HepG2 (cell line): ENCODE data around the gene L3MBTL4. TPM values are rescaled to one million over a fixed set of nuclear protein-coding genes. Genes with fewer than 3 reads are reported as not detected.

Experiments used
- DPF2 ChIP-seq: sonication (generic); formaldehyde crosslinking; IDR thresholded peaks from 2 replicates; pipeline ENCODE4 v1.4.0; 2020; ENCODE audit warnings: mild to moderate bottlenecking, low read depth, missing genetic modification reagents, borderline replicate concordance
- HMG20A ChIP-seq: IDR thresholded peaks from 2 replicates; pipeline ENCODE4 v1.6.1; 2016; ENCODE audit warnings: borderline replicate concordance
- RFX1 ChIP-seq: fragments of 450-650 bp; IDR thresholded peaks from 2 replicates; pipeline ENCODE4 v1.6.1; 2017
- THAP11 ChIP-seq: IDR thresholded peaks from 2 replicates; pipeline ENCODE4 v1.6.1; 2016; ENCODE audit warnings: missing biosample characterization, missing genetic modification reagents
- ZNF124 ChIP-seq: sonication (generic); formaldehyde crosslinking; IDR thresholded peaks from 2 replicates; pipeline ENCODE4 v1.4.0; 2020; ENCODE audit warnings: missing genetic modification reagents
- ZNF207 ChIP-seq: fragments of 450-650 bp; IDR thresholded peaks from 2 replicates; pipeline ENCODE4 v1.6.1; 2016; ENCODE audit warnings: antibody characterized with exemption, borderline replicate concordance
- ZNF614 ChIP-seq: IDR thresholded peaks from 2 replicates; pipeline ENCODE4 v1.6.1; 2018; ENCODE audit warnings: missing biosample characterization, missing genetic modification reagents, inconsistent platforms, borderline replicate concordance
- polyA plus RNA-seq, 8 experiments: library from polyadenylated mRNA; depleted of rRNA in 3 of 8; stranded (reverse) in 7 of 8; unstranded in 1 of 8; fragments of >200 nt; fragmentation: Illumina TruSeq in 4 of 8; extraction: Trizol in 4 of 8; gene quantifications; 2 replicates each; pipeline versions ENCODE4 v1.2.1 to v1.2.3, GENCODE V29; 2011 to 2016; ENCODE audit warnings: low read depth in 4 of 8, missing spikeins in 1 of 8, mixed read lengths in 1 of 8; ENCODE audit not compliant: insufficient read depth in 1 of 8
- total RNA-seq, 5 experiments: library from RNA; depleted of rRNA; stranded (reverse); fragments of >200 nt; fragmentation: Illumina TruSeq; extraction: Trizol; gene quantifications; 2 replicates each; pipeline ENCODE4 v1.2.3, GENCODE V29; 2016; ENCODE audit warnings: low read depth in 1 of 5
- TF ChIP-seq, protein P1 (sequence below): sonication (generic); formaldehyde crosslinking; IDR thresholded peaks from 2 replicates; pipeline ENCODE4 v1.4.0; 2020; ENCODE audit warnings: missing genetic modification reagents, borderline replicate concordance
- TF ChIP-seq, protein P2 (sequence below): sonication (generic); formaldehyde crosslinking; IDR thresholded peaks from 2 replicates; pipeline ENCODE4 v1.4.0; 2020; ENCODE audit warnings: missing genetic modification reagents, borderline replicate concordance
- TF ChIP-seq, protein P3 (sequence below): sonication (generic); formaldehyde crosslinking; IDR thresholded peaks from 2 replicates; pipeline ENCODE4 v1.4.0; 2020; ENCODE audit warnings: mild to moderate bottlenecking, missing genetic modification reagents
- TF ChIP-seq, protein P4 (sequence below): sonication (generic); formaldehyde crosslinking; IDR thresholded peaks from 2 replicates; pipeline ENCODE4 v1.4.0; 2020; ENCODE audit warnings: missing genetic modification reagents
- TF ChIP-seq, protein P5 (sequence below): IDR thresholded peaks from 2 replicates; pipeline ENCODE4 v1.4.0; 2020; ENCODE audit warnings: mild to moderate bottlenecking, missing genetic modification reagents
- TF ChIP-seq, protein P6 (sequence below): sonication (generic); formaldehyde crosslinking; IDR thresholded peaks from 2 replicates; pipeline ENCODE4 v1.4.0; 2020; ENCODE audit warnings: mild to moderate bottlenecking, missing genetic modification reagents

The L3MBTL4 gene
- total and polyA plus RNA-seq, 2 of the 13 experiments (the other 11 are each of a cell fraction or from before 2014, with no cell fraction given): 10.8 to 13.3 TPM

DNA sequence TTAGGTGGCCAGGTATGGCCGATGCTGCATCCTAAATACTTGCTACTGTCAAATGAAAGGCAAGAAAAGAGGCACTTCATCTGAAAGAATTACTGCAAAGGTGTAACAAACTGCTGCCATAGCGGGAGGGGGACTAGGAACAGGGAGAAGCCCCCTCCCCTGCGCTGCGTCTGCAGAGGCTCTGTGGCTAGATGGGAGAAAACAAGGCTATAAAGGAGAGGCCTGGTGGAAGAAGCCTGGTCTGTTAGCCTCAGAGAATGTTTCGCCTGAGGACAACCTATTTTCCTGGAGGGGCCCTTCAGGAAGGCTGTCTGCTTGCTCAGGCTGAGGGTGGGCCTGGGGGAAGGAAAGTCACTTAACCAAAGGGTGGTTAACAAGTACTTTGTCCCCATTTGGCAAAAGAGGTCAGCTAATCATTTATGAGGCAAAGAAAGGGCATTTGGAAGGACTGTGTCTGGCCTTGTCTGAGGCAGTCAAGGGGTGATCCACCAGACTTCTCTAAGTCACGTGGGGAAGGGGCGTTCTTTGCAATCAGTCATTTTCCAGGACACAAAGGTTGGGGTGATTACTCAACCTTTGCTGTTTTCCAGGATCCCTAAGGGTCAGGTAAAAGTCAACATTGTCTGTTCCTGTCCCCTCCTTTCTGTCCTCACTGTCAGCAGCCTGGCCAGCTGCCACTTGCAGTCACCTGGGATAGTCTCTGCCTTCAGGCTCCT lies 416.4 kb downstream of the L3MBTL4 start (continued):
- TF ChIP-seq, protein P1, sequence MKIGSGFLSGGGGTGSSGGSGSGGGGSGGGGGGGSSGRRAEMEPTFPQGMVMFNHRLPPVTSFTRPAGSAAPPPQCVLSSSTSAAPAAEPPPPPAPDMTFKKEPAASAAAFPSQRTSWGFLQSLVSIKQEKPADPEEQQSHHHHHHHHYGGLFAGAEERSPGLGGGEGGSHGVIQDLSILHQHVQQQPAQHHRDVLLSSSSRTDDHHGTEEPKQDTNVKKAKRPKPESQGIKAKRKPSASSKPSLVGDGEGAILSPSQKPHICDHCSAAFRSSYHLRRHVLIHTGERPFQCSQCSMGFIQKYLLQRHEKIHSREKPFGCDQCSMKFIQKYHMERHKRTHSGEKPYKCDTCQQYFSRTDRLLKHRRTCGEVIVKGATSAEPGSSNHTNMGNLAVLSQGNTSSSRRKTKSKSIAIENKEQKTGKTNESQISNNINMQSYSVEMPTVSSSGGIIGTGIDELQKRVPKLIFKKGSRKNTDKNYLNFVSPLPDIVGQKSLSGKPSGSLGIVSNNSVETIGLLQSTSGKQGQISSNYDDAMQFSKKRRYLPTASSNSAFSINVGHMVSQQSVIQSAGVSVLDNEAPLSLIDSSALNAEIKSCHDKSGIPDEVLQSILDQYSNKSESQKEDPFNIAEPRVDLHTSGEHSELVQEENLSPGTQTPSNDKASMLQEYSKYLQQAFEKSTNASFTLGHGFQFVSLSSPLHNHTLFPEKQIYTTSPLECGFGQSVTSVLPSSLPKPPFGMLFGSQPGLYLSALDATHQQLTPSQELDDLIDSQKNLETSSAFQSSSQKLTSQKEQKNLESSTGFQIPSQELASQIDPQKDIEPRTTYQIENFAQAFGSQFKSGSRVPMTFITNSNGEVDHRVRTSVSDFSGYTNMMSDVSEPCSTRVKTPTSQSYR: no peak
- TF ChIP-seq THAP11 (CRISPR knock-in tag) (0 out of 2 replicates have a peak, but pooled peaks have one; percentile 14), HMG20A (CRISPR knock-in tag) (peak; percentile 48; the same call in 1 of the 2 replicates), ZNF207 (no peak), DPF2 (CRISPR knock-in tag) (peak; percentile 45), ZNF124 (CRISPR knock-in tag) (0 out of 2 replicates have a peak, but pooled peaks have one; percentile 71), RFX1 (no peak), ZNF614 (CRISPR knock-in tag) (peak; percentile 61; the same call in 1 of the 2 replicates)
- TF ChIP-seq, protein P2, sequence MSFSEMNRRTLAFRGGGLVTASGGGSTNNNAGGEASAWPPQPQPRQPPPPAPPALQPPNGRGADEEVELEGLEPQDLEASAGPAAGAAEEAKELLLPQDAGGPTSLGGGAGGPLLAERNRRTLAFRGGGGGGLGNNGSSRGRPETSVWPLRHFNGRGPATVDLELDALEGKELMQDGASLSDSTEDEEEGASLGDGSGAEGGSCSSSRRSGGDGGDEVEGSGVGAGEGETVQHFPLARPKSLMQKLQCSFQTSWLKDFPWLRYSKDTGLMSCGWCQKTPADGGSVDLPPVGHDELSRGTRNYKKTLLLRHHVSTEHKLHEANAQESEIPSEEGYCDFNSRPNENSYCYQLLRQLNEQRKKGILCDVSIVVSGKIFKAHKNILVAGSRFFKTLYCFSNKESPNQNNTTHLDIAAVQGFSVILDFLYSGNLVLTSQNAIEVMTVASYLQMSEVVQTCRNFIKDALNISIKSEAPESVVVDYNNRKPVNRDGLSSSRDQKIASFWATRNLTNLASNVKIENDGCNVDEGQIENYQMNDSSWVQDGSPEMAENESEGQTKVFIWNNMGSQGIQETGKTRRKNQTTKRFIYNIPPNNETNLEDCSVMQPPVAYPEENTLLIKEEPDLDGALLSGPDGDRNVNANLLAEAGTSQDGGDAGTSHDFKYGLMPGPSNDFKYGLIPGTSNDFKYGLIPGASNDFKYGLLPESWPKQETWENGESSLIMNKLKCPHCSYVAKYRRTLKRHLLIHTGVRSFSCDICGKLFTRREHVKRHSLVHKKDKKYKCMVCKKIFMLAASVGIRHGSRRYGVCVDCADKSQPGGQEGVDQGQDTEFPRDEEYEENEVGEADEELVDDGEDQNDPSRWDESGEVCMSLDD: no peak
- TF ChIP-seq, protein P3, sequence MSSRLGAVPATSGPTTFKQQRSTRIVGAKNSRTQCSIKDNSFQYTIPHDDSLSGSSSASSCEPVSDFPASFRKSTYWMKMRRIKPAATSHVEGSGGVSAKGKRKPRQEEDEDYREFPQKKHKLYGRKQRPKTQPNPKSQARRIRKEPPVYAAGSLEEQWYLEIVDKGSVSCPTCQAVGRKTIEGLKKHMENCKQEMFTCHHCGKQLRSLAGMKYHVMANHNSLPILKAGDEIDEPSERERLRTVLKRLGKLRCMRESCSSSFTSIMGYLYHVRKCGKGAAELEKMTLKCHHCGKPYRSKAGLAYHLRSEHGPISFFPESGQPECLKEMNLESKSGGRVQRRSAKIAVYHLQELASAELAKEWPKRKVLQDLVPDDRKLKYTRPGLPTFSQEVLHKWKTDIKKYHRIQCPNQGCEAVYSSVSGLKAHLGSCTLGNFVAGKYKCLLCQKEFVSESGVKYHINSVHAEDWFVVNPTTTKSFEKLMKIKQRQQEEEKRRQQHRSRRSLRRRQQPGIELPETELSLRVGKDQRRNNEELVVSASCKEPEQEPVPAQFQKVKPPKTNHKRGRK (CRISPR knock-in tag): no peak
- TF ChIP-seq, protein P4, sequence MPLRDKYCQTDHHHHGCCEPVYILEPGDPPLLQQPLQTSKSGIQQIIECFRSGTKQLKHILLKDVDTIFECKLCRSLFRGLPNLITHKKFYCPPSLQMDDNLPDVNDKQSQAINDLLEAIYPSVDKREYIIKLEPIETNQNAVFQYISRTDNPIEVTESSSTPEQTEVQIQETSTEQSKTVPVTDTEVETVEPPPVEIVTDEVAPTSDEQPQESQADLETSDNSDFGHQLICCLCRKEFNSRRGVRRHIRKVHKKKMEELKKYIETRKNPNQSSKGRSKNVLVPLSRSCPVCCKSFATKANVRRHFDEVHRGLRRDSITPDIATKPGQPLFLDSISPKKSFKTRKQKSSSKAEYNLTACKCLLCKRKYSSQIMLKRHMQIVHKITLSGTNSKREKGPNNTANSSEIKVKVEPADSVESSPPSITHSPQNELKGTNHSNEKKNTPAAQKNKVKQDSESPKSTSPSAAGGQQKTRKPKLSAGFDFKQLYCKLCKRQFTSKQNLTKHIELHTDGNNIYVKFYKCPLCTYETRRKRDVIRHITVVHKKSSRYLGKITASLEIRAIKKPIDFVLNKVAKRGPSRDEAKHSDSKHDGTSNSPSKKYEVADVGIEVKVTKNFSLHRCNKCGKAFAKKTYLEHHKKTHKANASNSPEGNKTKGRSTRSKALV: no peak
- TF ChIP-seq, protein P5, sequence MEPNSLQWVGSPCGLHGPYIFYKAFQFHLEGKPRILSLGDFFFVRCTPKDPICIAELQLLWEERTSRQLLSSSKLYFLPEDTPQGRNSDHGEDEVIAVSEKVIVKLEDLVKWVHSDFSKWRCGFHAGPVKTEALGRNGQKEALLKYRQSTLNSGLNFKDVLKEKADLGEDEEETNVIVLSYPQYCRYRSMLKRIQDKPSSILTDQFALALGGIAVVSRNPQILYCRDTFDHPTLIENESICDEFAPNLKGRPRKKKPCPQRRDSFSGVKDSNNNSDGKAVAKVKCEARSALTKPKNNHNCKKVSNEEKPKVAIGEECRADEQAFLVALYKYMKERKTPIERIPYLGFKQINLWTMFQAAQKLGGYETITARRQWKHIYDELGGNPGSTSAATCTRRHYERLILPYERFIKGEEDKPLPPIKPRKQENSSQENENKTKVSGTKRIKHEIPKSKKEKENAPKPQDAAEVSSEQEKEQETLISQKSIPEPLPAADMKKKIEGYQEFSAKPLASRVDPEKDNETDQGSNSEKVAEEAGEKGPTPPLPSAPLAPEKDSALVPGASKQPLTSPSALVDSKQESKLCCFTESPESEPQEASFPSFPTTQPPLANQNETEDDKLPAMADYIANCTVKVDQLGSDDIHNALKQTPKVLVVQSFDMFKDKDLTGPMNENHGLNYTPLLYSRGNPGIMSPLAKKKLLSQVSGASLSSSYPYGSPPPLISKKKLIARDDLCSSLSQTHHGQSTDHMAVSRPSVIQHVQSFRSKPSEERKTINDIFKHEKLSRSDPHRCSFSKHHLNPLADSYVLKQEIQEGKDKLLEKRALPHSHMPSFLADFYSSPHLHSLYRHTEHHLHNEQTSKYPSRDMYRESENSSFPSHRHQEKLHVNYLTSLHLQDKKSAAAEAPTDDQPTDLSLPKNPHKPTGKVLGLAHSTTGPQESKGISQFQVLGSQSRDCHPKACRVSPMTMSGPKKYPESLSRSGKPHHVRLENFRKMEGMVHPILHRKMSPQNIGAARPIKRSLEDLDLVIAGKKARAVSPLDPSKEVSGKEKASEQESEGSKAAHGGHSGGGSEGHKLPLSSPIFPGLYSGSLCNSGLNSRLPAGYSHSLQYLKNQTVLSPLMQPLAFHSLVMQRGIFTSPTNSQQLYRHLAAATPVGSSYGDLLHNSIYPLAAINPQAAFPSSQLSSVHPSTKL (CRISPR knock-in tag): peak; percentile 81
- TF ChIP-seq, protein P6, sequence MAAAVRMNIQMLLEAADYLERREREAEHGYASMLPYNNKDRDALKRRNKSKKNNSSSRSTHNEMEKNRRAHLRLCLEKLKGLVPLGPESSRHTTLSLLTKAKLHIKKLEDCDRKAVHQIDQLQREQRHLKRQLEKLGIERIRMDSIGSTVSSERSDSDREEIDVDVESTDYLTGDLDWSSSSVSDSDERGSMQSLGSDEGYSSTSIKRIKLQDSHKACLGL (CRISPR knock-in tag): no peak
